Hematopoietic multipotent progenitor cell treated with erythropoietin and hydrocortisone succinate and interleukin-3 and kit ligand, for 15 days (in vitro differentiated cells): ENCODE data around the gene ABLIM2.

Source experiments
- DNase-seq: peaks from one replicate; pipeline ENCODE4 v3.0.0-alpha.2; 2015; ENCODE audit warnings: low spot score

ABLIM2 gene

DNA sequence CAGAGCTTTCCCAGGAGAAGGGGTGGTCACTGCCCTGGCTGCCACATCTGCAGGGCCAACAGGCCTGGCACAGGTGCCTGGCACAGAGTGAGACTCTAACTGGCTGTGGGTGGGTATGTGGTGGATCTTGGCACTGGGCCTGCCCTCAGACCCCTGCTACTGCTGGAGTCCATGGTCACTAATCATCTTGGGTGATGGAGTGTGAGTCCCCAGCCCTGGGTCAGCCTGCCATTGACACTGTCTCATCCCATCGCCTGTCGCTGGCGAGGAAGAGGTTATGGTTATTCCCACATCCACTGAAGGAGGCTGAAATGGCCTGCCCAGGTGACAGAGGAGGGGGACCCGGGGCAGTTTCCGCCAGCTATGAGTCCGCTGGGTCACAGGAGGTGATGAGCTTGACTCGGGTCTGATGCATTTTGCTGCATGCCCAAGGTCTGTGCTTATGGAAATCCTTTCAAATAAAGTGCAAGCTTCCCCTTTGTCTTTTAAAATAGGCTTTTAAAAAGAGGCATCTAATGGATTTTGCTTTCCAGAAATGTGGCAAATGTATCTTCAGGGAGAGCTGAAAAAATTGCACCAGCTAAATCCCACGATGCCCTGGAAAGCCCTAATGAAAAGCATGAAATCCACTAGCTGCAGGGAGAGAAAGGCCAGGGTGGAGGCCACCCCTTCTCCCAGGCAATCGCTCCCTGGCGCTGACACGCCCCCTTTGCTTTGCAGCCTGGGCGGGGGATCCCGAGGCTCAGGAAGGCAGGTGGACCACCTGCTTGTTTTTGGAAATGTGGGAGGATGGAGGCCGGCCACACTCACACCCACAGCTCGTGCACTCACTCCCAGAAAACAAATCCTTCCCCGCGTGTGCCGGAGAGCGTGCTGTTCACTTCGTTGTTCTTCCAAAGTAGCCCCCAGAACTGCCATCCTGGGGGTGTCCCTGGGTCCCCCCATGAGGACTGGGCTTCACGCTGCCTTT is 54.9 kb downstream of the ABLIM2 start:
- no peak for DNase-seq

GRCh38 chr4:8102831-8103230 is 55.8 kb downstream of the ABLIM2 start:
- DNase-seq = no peak

DNA sequence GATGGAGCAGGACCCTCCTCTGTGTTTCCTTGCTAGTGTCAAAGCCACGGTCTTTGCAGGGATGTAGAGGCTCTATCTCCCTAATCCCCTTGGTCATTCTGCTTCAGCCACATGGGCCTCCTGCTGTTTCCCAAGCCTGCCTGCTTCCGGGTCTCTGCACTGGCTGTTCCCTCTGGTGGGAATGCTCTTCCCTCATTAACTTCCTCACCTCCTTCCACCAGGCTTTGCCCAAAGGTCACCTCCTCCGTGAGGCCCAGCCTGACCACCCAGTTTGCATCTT is 56.6 kb downstream of the ABLIM2 start:
- DNase-seq = no peak

GRCh38 chr4:8101213-8102075 is 57.2 kb downstream of the ABLIM2 start:
- DNase-seq = no peak

- no peak for DNase-seq
These were observed 58.6 kb downstream of the ABLIM2 start for GRCh38 chr4:8099981-8100464.

GRCh38 chr4:8098506-8098905 is 60.1 kb downstream of the ABLIM2 start:
- DNase-seq = no peak

- DNase-seq = no peak
These were observed 60.8 kb downstream of the ABLIM2 start for GRCh38 chr4:8097721-8098345.

- no peak for DNase-seq
These were observed 61.5 kb downstream of the ABLIM2 start for GRCh38 chr4:8097141-8097541.

GRCh38 chr4:8096690-8097061 is 61.9 kb downstream of the ABLIM2 start:
- no peak for DNase-seq

GRCh38 chr4:8095956-8096689 is 62.5 kb downstream of the ABLIM2 start:
- no peak for DNase-seq

DNA sequence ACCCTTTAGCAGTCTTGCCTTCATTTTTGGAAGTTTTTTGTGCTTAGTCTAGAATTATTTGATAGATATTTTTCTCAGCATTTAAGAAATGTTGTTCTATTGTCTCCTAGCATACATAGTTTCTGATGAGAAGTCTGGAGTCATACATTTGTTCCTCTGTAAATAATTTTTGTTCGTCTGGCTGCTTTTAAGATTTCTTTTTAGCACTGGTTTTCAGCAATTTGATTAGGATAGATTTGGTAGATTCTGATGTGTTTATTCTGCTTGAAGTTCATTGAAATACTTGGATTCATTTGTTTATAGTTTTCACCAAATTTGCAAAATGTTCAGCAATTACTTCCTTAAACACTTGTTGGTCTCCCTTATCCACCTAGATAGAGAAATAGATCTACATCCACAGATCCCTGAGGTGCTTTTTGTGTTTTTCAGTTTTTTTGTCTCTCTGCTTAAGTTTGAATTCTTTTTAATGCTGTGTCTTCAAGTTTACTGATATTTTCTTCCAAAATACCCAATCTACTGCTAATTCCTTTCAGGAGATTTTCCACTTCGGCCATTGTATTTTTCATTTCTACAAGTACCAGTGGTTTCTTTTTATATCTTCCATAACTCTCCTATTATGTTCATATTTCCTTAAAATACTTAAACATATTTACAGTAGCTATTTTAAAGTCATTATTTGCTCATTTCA is 64.9 kb downstream of the ABLIM2 start:
- DNase-seq = no peak

GRCh38 chr4:8092282-8092681 is 66.3 kb downstream of the ABLIM2 start:
- DNase-seq = no peak

GRCh38 chr4:8090744-8091301 is 67.8 kb downstream of the ABLIM2 start:
- no peak for DNase-seq

DNA sequence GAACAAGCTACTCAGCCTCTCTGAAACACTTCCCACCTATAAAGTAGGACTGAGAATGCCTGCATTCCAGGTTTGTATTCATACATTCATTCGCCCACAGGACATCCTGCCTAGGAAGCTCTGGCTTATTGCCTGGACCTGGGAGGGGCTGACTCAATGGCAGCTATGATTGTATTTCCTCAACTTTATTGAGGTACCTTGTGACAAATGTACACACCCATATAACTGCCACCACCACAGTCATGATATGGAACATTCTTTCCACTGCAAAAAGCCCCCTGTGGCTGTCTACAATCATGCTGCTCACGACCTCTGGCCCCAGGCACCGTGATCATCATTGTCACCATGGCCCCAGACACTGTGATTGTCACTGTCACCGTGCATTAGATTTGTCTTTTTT is 68.3 kb downstream of the ABLIM2 start:
- no peak for DNase-seq

DNA sequence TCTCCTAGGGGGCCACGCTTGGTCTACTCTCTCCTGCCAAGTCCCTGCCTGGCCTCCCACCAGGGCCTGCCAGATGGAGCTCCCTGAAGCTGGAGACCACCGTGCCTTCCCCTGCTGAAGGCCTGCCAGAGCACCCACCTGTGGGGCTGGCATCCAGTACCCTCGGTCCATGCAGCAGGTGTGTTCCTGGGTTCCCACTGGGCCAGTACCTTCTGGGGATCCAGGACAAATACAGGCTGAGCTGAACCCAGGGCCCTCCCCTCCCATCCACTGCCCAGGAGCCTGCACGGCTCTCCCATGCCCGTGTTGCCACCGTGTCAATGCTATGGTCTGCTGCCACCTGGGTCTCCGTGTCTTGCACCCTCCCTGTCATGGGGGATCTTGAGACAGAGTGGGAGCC is 68.8 kb downstream of the ABLIM2 start:
- no peak for DNase-seq

GRCh38 chr4:8088966-8089491 is 69.6 kb downstream of the ABLIM2 start:
- no peak for DNase-seq

DNA sequence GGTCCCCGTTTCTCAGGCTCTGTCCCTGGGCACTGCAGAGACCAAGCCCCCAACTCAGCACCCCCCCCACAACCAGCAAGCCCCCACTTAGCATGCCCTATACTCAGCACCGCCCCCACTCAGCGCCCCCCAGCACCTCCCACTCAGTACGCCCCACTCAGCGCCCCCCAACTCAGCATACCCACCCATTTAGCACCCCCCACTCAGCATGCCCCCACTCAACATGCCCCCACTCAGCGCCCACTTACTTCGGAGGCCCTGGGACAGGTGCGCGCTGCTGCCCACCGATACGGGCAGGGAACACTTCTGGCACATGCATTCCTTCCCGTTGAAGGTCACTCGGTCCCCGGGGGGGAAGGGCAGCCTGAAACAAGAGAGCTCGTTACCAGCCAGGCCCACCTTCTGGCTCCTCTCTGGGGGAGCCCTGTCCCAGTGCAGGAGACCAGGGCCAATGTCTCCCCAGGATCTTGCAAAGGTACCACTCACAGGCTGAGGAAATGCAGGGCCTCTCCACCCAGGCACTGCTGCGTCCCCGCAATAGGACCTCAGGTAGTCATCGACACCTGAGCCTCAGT is 70.6 kb downstream of the ABLIM2 start:
- DNase-seq = no peak

DNA sequence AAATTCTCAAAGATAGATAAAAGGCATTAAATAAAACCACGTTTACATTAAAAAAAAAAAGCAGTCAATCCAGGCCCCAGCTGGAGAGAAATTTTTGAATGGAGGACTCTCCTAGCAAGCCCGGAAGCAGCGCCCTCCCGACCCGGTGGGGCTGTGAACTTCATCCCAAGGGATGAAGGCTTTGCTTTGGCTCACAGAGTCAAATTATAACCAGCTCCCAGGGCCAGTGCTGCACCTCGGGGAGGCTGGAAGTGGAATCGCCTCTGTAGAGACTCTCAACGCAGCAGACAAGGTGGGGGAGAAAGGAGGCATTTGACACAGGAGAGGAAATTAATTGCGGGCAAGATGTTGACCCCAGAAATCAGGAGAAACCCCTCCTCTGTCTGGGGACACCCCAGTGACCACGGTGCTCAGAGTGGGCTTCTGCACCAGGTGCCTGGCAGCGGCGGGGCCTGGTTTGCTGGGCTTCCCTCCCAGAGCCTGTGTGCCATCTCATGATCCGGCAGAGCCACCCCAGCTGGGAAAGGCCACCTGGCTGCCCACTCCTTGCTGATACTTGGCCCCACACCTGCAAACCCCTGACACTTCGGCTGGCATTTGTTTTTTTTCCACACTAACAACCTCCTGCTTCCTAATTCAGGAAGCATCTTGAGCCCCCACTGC is 71.7 kb downstream of the ABLIM2 start:
- DNase-seq = no peak

- DNase-seq = no peak
These were observed 73.0 kb downstream of the ABLIM2 start for GRCh38 chr4:8085491-8086117.
